Loucy (cell line): ENCODE data around the gene HOXC5.

Experiments
- H2AFZ ChIP-seq: fragments of 200-600 bp; sonication (generic); 2 replicates; pipeline ENCODE4 v1.6.0; 2016; ENCODE audit warnings: antibody characterized with exemption, mild to moderate bottlenecking, low read length, moderate library complexity
- H3F3A ChIP-seq: fragments of 200-600 bp; 2 replicates; pipeline ENCODE4 v1.6.0; 2016; ENCODE audit warnings: antibody characterized with exemption, low read depth, mild to moderate bottlenecking
- H3K27me3 ChIP-seq: fragments of 200-600 bp; sonication (generic); 2 replicates; pipeline ENCODE4 v1.6.1; 2014; ENCODE audit warnings: low read length, mild to moderate bottlenecking; ENCODE audit not compliant: insufficient read depth, poor library complexity, severe bottlenecking
- H3K36me3 ChIP-seq: fragments of 200-600 bp; sonication (generic); 2 replicates; pipeline ENCODE4 v1.6.1; 2016; ENCODE audit warnings: low read length; ENCODE audit not compliant: insufficient read depth
- H3K4me1 ChIP-seq: fragments of 200-600 bp; sonication (generic); 2 replicates; pipeline ENCODE4 v1.5.1; 2014; ENCODE audit warnings: low read length, mild to moderate bottlenecking; ENCODE audit not compliant: insufficient read depth, poor library complexity, severe bottlenecking
- H3K4me2 ChIP-seq: fragments of 200-600 bp; sonication (generic); 2 replicates; pipeline ENCODE4 v1.6.0; 2014; ENCODE audit warnings: antibody characterized with exemption, low read length, low read depth, mild to moderate bottlenecking; ENCODE audit not compliant: poor library complexity, severe bottlenecking
- H3K4me3 ChIP-seq: fragments of 200-600 bp; sonication (generic); 2 replicates; pipeline ENCODE4 v1.5.1; 2014; ENCODE audit warnings: low read length, mild to moderate bottlenecking, mixed read lengths; ENCODE audit not compliant: poor library complexity, severe bottlenecking
- H3K79me2 ChIP-seq: fragments of 200-600 bp; sonication (generic); 2 replicates; pipeline ENCODE4 v1.6.1; 2014; ENCODE audit warnings: low read length; ENCODE audit not compliant: insufficient read depth
- H3K9ac ChIP-seq: fragments of 200-600 bp; sonication (generic); 2 replicates; pipeline ENCODE4 v1.6.0; 2014; ENCODE audit warnings: mild to moderate bottlenecking, low read depth, low read length, moderate library complexity; ENCODE audit not compliant: poor library complexity, severe bottlenecking
- H3K9me2 ChIP-seq: fragments of 200-600 bp; sonication (generic); replicated peaks from 2 replicates; pipeline ENCODE4 v1.6.1; 2016; ENCODE audit warnings: low read depth, low read length, mixed read lengths
- H3K9me3 ChIP-seq: fragments of 200-600 bp; sonication (generic); 2 replicates; pipeline ENCODE4 v1.6.1; 2014; ENCODE audit warnings: mild to moderate bottlenecking, antibody characterized with exemption, low read length, low read depth; ENCODE audit not compliant: insufficient read depth
- H4K20me1 ChIP-seq: fragments of 200-600 bp; sonication (generic); 2 replicates; pipeline ENCODE4 v1.6.0; 2014; ENCODE audit warnings: antibody characterized with exemption, low read length, mild to moderate bottlenecking; ENCODE audit not compliant: insufficient read depth, poor library complexity, severe bottlenecking
- EZH2phosphoT487 ChIP-seq: fragments of 200-600 bp; IDR thresholded peaks from 2 replicates; pipeline ENCODE4 v1.6.1; 2018; ENCODE audit warnings: antibody characterized with exemption, mild to moderate bottlenecking, moderate library complexity, borderline replicate concordance
- TF ChIP-seq, protein P1 (sequence below): fragments of 200-600 bp; sonication (generic); conservative IDR thresholded peaks from 2 replicates; pipeline ENCODE4 v1.5.1; 2014; ENCODE audit warnings: mild to moderate bottlenecking, antibody characterized with exemption, low read length

The HOXC5 gene

GRCh38 chr12:54035568-54036264 is 2.9 kb downstream of the HOXC5 start:
- H3K9me3 ChIP-seq: no peaks in the 10 kb centered on the region
- H3F3A ChIP-seq: peaks cover 20% of the 10 kb centered on the region
- H3K4me3 ChIP-seq: peak overlapping the region; percentile 73
- no peak for TF ChIP-seq EZH2phosphoT487
- TF ChIP-seq, protein P1, sequence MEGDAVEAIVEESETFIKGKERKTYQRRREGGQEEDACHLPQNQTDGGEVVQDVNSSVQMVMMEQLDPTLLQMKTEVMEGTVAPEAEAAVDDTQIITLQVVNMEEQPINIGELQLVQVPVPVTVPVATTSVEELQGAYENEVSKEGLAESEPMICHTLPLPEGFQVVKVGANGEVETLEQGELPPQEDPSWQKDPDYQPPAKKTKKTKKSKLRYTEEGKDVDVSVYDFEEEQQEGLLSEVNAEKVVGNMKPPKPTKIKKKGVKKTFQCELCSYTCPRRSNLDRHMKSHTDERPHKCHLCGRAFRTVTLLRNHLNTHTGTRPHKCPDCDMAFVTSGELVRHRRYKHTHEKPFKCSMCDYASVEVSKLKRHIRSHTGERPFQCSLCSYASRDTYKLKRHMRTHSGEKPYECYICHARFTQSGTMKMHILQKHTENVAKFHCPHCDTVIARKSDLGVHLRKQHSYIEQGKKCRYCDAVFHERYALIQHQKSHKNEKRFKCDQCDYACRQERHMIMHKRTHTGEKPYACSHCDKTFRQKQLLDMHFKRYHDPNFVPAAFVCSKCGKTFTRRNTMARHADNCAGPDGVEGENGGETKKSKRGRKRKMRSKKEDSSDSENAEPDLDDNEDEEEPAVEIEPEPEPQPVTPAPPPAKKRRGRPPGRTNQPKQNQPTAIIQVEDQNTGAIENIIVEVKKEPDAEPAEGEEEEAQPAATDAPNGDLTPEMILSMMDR: no peak
- H3K79me2 ChIP-seq: peaks cover 61% of the 10 kb centered on the region
- peaks cover 12% of the 10 kb centered on the region; the same call in 1 of the 2 replicates for H3K36me3 ChIP-seq
- no peak overlapping the region for H2AFZ ChIP-seq
- H3K9me2 ChIP-seq: no peaks in the 10 kb centered on the region
- peak overlapping the region; percentile 95 for H3K4me2 ChIP-seq
- H4K20me1 ChIP-seq: peaks cover 32% of the 10 kb centered on the region
- peaks cover 74% of the 10 kb centered on the region for H3K4me1 ChIP-seq
- H3K27me3 ChIP-seq: no peaks in the 10 kb centered on the region
- H3K9ac ChIP-seq: peak overlapping the region; percentile 85

GRCh38 chr12:54036620-54037359 is 3.9 kb downstream of the HOXC5 start:
- Histone ChIP-seq H3K36me3 (peaks cover 3% of the 10 kb centered on the region; the same call in 1 of the 2 replicates), H2AFZ (no peak overlapping the region), H3K79me2 (peaks cover 71% of the 10 kb centered on the region), H3K9me3 (no peaks in the 10 kb centered on the region), H3K27me3 (no peaks in the 10 kb centered on the region), H3K4me2 (peak overlapping the region; percentile 95), H3F3A (peaks cover 19% of the 10 kb centered on the region), H3K4me3 (peak overlapping the region; percentile 73), H4K20me1 (peaks cover 39% of the 10 kb centered on the region), H3K9me2 (no peaks in the 10 kb centered on the region), H3K4me1 (peaks cover 80% of the 10 kb centered on the region), H3K9ac (peak overlapping the region; percentile 85)
- no peak for TF ChIP-seq EZH2phosphoT487
- TF ChIP-seq, protein P1: peak; percentile 56

- no peak overlapping the region for H2AFZ ChIP-seq
- H3K4me2 ChIP-seq: peak overlapping the region; percentile 95
- peak overlapping the region; percentile 85 for H3K9ac ChIP-seq
- peak overlapping the region; percentile 73 for H3K4me3 ChIP-seq
- no peaks in the 10 kb centered on the region for H3K36me3 ChIP-seq
- H3K27me3 ChIP-seq: no peaks in the 10 kb centered on the region
- no peaks in the 10 kb centered on the region for H3K9me3 ChIP-seq
- TF ChIP-seq, protein P1: no peak
- no peak for TF ChIP-seq EZH2phosphoT487
- H3F3A ChIP-seq: peaks cover 14% of the 10 kb centered on the region
- peaks cover 37% of the 10 kb centered on the region for H4K20me1 ChIP-seq
- H3K79me2 ChIP-seq: peaks cover 77% of the 10 kb centered on the region
- H3K9me2 ChIP-seq: no peaks in the 10 kb centered on the region
- peaks cover 86% of the 10 kb centered on the region for H3K4me1 ChIP-seq
Observed at GRCh38 chr12:54037360-54038283, 4.8 kb downstream of the HOXC5 start.
